GM18867 (cell line): ENCODE results near the gene ZDHHC19.
"Not testable (repeated sequence)": the region's sequence is repeated elsewhere in the genome, so short reads cannot be mapped to it uniquely, and the experiment has no call there.

ENCODE experiments used
- ATAC-seq: cut with Tn5 transposase; IDR thresholded peaks from one replicate; pipeline ENCODE4 v1.9.1; 2021; ENCODE audit warnings: mild to moderate bottlenecking, moderate library complexity; ENCODE audit not compliant: unreplicated experiment

ZDHHC19 gene, protein sequence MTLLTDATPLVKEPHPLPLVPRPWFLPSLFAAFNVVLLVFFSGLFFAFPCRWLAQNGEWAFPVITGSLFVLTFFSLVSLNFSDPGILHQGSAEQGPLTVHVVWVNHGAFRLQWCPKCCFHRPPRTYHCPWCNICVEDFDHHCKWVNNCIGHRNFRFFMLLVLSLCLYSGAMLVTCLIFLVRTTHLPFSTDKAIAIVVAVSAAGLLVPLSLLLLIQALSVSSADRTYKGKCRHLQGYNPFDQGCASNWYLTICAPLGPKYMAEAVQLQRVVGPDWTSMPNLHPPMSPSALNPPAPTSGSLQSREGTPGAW

DNA sequence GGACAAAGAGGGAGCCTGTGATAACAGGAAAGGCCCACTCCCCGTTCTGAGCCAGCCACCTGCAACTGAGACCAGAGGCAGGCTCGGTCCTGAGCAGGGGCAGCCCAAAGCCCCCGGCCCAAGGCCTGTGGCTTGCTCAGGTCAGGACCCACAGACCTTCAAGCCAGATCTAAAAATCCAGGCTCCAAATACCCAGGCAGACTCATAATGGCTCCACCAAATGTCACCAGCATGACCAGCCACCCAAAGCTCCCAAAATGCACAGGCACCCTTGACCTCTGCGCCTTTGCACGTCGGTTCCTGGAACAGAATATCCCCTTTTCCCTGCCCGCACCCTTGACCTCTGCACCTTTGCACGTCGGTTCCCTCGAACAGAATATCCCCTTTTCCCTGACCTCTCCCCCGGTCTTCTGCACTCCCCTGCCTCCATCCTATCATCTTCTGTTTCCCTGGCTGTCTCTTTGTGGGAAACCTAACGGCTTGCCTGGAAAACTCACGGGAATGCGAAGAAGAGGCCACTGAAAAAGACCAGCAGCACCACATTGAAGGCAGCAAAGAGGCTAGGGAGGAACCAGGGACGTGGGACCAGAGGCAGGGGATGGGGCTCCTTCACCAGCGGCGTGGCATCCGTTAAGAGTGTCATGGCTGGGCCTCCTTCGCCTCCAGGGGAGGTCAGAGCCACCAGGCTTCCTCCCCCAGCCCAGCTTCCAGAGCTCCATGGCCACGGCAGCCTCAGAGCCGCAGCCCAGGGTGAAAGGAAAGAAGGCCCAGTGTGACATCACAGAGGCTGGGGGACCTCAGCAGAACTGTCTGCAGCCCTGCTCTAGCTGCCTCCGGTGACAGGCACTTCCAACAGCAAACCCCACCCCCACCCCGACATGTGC, at the start of gene ZDHHC19:
Gene ZDHHC19 (minus strand): TSS at position 728 of the 884 bp plus-strand sequence. CDS start 85 bp downstream, at position 643.
- no peak for ATAC-seq

- no peak for ATAC-seq
Observed at GRCh38 chr3:196260784-196261183, 49.6 kb upstream of the ZDHHC19 start.

- ATAC-seq = no peak
Observed at GRCh38 chr3:196255776-196256175, 44.6 kb upstream of the ZDHHC19 start.

DNA sequence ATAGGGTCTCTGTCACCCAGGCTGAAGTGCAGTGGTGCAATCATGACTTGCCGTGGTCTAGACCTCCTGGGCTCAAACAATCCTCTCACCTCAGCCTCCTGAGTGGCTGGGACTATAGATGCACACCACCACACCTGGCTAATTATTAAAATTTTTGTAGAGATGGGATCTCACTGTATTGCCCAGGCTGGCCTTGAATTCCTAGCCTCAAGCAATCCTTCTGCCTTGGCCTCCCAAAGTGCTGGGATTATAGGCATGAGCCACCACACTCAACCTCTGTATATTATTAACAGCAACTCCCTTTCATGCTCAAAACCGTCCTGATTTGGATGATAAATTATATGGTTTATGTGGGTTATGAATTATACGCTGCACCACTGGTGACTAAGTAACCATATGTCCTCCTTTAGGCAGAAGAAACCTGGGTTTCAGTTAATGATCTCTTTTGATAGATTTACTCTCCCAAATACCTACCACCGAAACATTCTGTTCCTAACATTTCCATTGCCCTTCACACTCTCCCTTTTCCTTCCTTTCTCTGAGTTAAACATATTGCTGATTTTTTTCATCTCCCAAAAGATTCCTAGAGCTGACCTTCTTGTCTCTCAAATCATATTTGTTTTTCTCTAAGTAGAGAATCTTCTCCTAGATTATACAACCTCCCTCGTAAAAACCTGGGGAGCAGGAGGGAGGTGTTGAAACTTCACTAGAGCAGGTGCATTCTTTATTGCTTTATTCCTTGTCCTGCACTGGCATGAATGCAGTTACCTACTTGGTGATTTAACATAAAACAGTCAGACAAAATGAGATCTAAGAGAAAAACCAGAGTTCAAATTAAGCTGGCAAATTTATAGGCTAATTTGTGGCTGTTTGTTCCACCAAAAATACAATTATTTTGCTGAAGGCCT, 43.4 kb upstream of the ZDHHC19 start:
- ATAC-seq = no peak

DNA sequence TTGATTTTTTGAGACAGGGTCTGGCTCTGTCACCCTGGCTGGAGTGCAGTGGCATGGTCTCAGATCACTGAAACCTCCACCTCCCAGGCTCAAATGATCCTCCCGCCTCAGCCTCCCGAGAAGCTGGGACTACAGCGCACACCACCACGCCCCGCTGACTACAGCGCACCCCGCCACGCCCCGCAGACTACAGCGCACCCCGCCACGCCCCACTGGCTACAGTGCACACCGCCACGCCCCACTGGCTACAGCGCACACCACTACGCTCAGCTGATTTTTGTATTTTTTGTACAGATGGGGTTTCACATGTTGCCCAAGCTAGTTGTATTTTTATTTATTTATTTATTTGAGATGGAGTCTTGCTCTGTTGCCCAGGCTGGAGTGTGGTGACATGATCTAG, 40.7 kb upstream of the ZDHHC19 start:
- ATAC-seq = no peak

DNA sequence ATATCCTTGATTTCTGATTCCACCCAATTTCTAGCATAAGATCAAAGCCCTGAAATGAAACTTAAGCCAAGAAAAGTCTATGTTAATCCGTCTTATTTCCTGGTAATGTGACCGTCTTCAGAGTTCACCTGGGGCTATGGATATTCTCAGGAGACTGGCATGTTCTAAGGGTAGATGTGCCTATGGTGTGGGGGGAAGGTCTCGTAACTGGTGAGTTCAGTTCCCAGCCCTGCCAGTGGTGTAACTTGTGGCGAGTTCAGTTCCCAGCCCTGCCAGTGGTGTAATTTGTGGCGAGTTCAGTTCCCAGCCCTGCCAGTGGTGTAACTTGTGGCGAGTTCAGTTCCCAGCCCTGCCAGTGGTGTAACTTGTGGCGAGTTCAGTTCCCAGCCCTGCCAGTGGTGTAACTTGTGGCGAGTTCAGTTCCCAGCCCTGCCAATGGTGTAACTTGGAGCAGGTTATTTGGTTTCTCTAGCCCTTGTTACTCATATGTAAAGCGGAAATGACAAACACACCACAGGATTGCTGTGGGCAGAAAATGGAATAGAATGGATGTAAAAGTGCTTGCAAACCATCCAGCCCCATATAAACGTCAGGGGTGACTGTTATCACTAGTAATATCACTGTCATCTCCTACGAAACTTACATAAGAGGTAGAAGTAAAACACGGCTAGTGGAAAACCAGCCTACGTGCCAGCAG, 35.6 kb upstream of the ZDHHC19 start:
- ATAC-seq = no peak

DNA sequence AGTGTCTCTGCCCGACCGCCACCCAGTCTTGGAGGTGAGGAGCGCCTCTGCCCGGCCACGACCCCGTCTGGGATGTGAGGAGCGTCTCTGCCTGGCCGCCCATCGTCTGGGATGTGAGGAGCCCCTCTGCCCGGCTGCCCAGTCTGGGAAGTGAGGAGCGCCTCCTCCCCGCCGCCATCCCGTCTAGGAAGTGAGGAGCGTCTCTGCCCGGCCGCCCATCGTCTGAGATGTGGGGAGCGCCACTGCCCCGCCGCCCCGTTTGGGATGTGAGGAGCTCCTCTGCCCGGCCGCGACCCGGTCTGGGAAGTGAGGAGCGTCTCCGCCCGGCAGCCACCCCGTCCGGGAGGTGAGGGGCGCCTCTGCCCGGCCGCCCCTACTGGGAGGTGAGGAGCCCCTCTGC, 33.0 kb upstream of the ZDHHC19 start:
- not testable (repeated sequence) for ATAC-seq

GRCh38 chr3:196241704-196242103, 30.5 kb upstream of the ZDHHC19 start:
- no peak for ATAC-seq

DNA sequence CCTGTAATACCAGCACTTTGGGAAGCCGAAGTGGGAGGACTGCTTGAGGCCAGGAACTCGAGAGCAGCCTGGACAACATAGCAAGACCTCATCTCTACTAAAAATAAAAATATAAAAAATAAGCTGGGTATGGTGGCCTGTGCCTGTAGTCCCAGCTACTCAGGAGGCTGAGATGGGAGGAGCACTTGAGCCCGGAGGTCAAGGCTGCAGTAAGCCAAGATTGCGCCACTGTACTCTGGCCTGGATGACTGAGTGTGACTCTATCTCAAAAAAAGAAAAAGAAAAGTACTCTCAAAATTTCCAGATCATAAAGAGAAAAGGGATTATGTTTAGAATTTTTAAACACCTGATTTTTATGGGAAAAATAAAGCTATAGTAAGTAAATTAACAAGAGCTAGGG, 29.2 kb upstream of the ZDHHC19 start:
- ATAC-seq = no peak

- ATAC-seq = no peak
Observed at GRCh38 chr3:196238612-196239560, 27.7 kb upstream of the ZDHHC19 start.

- ATAC-seq = no peak
Observed at GRCh38 chr3:196237203-196237602, 26.0 kb upstream of the ZDHHC19 start.

DNA sequence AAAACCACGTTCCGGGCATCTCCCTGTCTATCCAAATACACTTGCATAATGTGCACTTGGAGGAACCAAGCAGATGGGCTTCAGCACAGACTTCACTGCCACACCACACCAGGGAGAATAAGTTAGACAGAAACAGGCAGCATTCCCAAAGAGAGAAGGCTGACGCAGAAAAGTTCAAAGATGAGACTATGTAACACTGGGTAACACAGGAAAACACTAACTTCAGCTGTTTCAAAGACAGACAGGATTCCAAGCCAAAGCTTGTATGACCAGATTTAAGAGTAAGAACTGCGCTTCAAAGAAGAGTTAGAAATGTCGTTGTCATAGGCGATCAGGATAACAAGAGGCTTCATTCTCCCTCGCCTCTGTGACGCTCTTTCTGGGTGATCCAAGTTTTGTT, 25.0 kb upstream of the ZDHHC19 start:
- no peak for ATAC-seq

DNA sequence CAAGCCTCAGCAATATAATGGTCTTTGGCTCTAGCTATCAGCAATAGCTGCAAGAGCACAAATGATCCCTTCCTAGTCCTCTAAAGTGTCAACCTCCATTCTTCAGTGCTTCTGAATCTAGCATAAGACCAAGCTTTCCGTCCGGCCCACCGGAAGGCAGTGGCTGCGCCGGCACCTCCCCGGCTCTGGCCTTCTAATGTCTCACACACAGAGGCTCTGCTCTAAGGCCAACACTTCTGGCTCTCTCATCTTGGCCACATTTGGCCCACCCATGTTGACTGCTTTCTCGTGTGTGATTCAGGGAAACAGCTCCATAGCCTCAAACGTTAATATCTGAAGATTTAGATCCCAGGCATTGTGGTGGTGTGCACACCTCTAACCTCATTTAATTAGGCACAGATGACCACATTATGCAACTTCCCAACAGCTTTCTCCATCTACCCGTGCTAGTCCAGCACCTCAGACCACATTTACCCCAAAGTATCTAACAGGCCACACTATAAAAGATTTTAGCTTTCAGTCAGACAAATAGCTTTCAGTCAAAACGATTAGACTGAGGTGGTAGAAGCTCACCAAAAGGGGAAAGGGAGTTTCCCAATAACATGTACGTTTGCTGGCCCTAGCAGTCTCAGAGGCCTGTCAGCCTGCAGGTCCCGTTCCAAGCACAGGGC, 24.4 kb upstream of the ZDHHC19 start:
- ATAC-seq = no peak

DNA sequence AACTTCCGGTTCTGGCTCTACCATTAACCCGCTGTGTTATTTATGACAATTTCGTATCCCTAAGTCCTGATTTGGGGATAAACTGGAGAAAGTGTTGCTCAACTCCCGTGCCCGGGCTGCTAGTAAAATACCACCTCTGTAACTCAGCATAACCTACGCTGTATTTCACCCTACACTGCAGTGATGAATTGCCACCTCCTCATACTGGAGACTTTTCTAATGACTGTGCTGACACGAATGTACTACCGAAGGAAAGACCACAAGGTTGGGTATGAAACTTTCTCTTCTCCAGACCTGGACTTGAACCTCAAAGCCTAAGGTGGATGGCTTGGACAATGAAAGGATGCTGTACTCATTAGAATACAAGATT, 21.7 kb upstream of the ZDHHC19 start:
- no peak for ATAC-seq

DNA sequence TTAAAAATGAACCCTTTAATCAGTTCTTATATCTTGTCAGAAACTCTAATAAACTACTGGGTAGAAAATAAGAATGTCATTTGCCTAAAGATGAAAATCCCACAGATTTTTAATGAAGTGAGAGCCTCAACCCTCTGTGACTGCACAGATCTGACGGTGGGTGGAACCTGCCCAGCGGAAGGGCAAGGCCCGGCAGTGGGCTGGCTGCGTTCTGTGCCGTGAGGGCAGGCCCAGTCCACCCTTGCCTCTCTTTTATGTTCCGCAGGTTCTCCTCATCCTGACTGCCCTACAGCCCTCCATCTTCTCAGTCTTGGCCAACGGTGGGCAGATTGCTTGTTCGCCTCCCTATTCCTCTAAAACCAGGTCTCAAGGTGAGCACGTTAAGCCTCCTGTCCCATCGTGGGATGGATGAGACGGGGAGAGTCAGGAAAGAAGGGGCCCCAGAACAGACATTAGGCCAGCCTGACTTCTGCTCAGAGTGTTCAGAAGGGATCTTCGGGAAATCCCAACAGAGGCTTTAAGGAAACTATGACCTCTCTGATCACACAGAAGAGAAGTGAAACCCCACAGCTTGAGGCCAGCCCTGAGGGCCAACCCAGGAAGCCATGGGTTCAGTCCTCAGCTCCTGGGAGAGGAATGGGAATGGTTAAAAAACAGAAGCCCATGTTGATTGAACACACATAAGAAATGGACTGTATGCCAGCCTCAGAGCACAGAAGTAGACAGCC, 21.1 kb upstream of the ZDHHC19 start:
- no peak for ATAC-seq

DNA sequence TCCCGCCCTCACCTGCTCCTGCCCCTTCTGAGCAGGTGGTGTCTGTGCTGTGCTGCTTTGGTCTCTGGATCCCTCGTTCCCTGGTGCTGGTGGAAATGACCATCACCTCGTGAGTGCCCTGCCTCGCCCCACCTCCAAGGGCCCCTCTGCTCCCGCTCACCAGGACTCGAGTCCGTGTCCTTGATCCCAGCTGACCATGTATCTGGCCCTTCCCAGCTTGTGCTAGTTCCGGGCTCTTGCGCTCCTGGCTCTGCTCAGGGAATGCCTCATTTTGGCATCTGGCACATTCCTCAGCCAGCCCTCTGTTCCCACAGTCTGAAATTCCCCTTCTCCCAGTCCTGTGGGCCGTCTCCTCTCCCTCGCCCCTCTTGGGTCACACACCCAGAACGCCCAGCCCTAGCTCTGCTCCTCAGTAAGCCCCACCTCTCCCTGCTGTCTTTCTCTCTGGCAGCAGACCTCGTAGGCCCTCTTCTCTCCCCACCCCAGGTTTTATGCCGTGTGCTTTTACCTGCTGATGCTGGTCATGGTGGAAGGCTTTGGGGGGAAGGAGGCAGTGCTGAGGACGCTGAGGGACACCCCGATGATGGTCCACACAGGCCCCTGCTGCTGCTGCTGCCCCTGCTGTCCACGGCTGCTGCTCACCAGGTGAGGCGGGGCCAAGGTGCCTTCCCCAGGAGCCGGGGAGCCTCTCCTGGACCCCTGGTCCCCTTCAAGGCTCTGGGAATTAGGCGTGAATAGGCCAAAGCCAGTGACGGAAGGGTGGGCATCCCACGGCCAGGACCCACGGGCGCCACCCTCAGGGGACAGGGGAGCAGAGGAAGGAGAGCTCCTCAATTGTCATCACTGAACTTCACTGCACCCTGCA, 16.7 kb upstream of the ZDHHC19 start:
- no peak for ATAC-seq

DNA sequence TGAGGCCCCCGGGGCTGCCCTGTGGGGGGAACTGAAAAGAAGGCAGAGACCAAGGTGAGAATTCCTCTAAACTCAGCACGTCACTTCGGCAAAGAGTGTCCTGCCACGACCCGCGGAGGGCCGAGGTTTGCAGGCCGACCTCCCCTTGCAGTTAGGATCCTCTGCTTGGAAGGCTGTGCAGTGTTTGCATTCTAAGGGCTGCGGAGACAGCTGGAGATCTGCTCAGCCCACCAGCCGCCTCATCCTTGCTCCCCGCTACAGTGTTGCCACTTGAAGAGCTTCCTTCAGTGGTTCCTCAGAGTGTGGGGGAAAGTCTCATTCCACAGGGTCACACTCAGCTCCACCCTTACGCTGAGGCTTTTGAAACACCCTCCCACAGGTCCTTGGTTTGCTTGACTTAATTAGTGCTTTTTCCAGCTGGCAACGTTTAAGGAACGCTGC, 15.9 kb upstream of the ZDHHC19 start:
- ATAC-seq = no peak
